ENCODE results near the gene NFIA. TPM values are rescaled to one million over a fixed set of nuclear protein-coding genes. Genes with fewer than 3 reads are reported as not detected.

Gene NFIA
- total and polyA plus RNA-seq, 2 of the 13 experiments (the other 11 are each of a cell fraction or from before 2014, with no cell fraction given): 14.7 to 28.5 TPM

DNA sequence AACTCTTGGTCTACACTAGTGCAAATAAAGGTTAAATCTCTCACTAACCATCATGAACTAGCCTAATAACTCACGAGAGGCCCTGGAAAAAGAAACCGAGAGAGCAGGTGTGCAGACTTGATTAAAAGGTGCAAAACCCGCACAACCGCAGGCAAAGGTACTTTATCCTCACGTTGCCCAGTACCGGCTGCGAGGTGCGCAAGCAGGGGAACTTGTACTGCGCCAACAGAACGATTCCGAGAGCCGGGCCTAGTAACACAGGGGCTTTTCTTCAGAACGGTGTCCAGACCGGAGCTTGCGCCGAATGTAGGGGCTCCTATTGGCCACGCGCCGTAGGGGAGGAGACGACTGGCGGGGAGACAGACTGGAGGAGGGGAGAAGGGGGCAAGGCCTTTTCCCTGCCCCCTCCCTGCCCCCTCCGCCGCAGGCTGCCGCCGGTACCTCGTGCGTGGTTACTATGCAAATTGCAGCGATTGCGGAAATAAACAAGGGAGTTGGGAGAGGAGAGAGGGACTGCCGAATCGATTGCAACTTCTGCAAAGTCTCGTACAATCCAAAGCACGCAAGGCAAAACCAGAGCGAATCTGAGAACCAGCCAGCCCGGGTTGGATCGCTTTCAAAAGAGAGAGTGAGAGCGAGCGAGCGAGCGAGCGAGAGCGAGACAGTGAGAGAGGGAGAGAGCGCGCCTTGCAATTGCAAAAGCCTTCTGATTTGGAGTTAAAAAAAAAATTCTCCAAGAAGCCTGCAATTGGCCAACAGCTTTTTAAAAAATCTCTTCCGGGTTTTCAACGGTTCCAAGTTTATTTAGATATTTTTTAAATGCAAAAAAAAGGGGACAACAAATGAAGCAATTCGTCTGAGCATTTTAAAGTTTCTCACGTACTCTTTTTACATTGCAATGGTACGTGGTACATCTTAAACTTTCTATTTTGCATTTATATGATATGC lies 5.4 kb upstream of the NFIA start (continued):
- TF ChIP-seq CREM (IDR thresholded peaks at IDR 0.05): peak; percentile 56; the same call in 1 of the 2 replicates
- no peak for TF ChIP-seq CREM (CRISPR knock-in tag; IDR thresholded peaks at IDR 0.05)
- TF ChIP-seq, protein P1, sequence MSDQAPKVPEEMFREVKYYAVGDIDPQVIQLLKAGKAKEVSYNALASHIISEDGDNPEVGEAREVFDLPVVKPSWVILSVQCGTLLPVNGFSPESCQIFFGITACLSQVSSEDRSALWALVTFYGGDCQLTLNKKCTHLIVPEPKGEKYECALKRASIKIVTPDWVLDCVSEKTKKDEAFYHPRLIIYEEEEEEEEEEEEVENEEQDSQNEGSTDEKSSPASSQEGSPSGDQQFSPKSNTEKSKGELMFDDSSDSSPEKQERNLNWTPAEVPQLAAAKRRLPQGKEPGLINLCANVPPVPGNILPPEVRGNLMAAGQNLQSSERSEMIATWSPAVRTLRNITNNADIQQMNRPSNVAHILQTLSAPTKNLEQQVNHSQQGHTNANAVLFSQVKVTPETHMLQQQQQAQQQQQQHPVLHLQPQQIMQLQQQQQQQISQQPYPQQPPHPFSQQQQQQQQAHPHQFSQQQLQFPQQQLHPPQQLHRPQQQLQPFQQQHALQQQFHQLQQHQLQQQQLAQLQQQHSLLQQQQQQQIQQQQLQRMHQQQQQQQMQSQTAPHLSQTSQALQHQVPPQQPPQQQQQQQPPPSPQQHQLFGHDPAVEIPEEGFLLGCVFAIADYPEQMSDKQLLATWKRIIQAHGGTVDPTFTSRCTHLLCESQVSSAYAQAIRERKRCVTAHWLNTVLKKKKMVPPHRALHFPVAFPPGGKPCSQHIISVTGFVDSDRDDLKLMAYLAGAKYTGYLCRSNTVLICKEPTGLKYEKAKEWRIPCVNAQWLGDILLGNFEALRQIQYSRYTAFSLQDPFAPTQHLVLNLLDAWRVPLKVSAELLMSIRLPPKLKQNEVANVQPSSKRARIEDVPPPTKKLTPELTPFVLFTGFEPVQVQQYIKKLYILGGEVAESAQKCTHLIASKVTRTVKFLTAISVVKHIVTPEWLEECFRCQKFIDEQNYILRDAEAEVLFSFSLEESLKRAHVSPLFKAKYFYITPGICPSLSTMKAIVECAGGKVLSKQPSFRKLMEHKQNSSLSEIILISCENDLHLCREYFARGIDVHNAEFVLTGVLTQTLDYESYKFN (CRISPR knock-in tag; conservative IDR thresholded peaks at IDR 0.05): peak; percentile 74
- peak; percentile 63 for TF ChIP-seq POLR2G (IDR thresholded peaks at IDR 0.05; ENCODE audit: low read depth, low read length)
- TF ChIP-seq, protein P2, sequence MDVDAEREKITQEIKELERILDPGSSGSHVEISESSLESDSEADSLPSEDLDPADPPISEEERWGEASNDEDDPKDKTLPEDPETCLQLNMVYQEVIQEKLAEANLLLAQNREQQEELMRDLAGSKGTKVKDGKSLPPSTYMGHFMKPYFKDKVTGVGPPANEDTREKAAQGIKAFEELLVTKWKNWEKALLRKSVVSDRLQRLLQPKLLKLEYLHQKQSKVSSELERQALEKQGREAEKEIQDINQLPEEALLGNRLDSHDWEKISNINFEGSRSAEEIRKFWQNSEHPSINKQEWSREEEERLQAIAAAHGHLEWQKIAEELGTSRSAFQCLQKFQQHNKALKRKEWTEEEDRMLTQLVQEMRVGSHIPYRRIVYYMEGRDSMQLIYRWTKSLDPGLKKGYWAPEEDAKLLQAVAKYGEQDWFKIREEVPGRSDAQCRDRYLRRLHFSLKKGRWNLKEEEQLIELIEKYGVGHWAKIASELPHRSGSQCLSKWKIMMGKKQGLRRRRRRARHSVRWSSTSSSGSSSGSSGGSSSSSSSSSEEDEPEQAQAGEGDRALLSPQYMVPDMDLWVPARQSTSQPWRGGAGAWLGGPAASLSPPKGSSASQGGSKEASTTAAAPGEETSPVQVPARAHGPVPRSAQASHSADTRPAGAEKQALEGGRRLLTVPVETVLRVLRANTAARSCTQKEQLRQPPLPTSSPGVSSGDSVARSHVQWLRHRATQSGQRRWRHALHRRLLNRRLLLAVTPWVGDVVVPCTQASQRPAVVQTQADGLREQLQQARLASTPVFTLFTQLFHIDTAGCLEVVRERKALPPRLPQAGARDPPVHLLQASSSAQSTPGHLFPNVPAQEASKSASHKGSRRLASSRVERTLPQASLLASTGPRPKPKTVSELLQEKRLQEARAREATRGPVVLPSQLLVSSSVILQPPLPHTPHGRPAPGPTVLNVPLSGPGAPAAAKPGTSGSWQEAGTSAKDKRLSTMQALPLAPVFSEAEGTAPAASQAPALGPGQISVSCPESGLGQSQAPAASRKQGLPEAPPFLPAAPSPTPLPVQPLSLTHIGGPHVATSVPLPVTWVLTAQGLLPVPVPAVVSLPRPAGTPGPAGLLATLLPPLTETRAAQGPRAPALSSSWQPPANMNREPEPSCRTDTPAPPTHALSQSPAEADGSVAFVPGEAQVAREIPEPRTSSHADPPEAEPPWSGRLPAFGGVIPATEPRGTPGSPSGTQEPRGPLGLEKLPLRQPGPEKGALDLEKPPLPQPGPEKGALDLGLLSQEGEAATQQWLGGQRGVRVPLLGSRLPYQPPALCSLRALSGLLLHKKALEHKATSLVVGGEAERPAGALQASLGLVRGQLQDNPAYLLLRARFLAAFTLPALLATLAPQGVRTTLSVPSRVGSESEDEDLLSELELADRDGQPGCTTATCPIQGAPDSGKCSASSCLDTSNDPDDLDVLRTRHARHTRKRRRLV (CRISPR knock-in tag; IDR thresholded peaks at IDR 0.05): peak; percentile 96; the same call in 1 of the 2 replicates
- TF ChIP-seq, protein P3, sequence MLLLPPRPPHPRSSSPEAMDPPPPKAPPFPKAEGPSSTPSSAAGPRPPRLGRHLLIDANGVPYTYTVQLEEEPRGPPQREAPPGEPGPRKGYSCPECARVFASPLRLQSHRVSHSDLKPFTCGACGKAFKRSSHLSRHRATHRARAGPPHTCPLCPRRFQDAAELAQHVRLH (CRISPR knock-in tag; IDR thresholded peaks at IDR 0.05; ENCODE audit: borderline replicate concordance, low read depth): peak; percentile 68; the same call in 1 of the 2 replicates
- TF ChIP-seq FOXJ3 (CRISPR knock-in tag; IDR thresholded peaks at IDR 0.05; ENCODE audit: borderline replicate concordance): peak; percentile 78; the same call in 1 of the 2 replicates
- TF ChIP-seq, protein P4, sequence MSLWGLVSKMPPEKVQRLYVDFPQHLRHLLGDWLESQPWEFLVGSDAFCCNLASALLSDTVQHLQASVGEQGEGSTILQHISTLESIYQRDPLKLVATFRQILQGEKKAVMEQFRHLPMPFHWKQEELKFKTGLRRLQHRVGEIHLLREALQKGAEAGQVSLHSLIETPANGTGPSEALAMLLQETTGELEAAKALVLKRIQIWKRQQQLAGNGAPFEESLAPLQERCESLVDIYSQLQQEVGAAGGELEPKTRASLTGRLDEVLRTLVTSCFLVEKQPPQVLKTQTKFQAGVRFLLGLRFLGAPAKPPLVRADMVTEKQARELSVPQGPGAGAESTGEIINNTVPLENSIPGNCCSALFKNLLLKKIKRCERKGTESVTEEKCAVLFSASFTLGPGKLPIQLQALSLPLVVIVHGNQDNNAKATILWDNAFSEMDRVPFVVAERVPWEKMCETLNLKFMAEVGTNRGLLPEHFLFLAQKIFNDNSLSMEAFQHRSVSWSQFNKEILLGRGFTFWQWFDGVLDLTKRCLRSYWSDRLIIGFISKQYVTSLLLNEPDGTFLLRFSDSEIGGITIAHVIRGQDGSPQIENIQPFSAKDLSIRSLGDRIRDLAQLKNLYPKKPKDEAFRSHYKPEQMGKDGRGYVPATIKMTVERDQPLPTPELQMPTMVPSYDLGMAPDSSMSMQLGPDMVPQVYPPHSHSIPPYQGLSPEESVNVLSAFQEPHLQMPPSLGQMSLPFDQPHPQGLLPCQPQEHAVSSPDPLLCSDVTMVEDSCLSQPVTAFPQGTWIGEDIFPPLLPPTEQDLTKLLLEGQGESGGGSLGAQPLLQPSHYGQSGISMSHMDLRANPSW (CRISPR knock-in tag; IDR thresholded peaks at IDR 0.05; ENCODE audit: borderline replicate concordance): no peak
- TF ChIP-seq, protein P5, sequence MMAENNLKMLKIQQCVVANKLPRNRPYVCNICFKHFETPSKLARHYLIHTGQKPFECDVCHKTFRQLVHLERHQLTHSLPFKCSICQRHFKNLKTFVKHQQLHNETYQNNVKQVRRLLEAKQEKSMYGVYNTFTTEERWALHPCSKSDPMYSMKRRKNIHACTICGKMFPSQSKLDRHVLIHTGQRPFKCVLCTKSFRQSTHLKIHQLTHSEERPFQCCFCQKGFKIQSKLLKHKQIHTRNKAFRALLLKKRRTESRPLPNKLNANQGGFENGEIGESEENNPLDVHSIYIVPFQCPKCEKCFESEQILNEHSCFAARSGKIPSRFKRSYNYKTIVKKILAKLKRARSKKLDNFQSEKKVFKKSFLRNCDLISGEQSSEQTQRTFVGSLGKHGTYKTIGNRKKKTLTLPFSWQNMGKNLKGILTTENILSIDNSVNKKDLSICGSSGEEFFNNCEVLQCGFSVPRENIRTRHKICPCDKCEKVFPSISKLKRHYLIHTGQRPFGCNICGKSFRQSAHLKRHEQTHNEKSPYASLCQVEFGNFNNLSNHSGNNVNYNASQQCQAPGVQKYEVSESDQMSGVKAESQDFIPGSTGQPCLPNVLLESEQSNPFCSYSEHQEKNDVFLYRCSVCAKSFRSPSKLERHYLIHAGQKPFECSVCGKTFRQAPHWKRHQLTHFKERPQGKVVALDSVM (CRISPR knock-in tag; IDR thresholded peaks at IDR 0.05): 0 out of 2 replicates have a peak, but pooled peaks have one; percentile 31
- TF ChIP-seq FOXP1 (IDR thresholded peaks at IDR 0.05): peak; percentile 69
- TF ChIP-seq FOXP1 (CRISPR knock-in tag; IDR thresholded peaks at IDR 0.05): peak; percentile 95
- no peak for TF ChIP-seq NKX3-1 (CRISPR knock-in tag; IDR thresholded peaks at IDR 0.05)
